GM12878 (cell line): ENCODE data around the gene UBTF. TPM values are rescaled to one million over a fixed set of nuclear protein-coding genes. Genes with fewer than 3 reads are reported as not detected.

Experiments
- ATAC-seq: fragments of 200-7000 bp; cut with Tn5 transposase; 3 replicates; pipeline ENCODE4 v1.9.1; 2020; ENCODE audit warnings: mild to moderate bottlenecking, moderate library complexity
- BruUV-seq: library from RNA; stranded (reverse); fragments of 400-500 nt; replicated peaks from 2 replicates; lab custom pipeline; 2021; lab: Mats Ljungman, UMichigan
- CTCF ChIA-PET: fragments of 300-600 bp; sonication (Branson Sonifier 250); formaldehyde crosslinking; extraction: SDS; loops from one replicate; lab custom pipeline; 2021; ENCODE audit warnings: inconsistent platforms; lab: Yijun Ruan, JAX
- POLR2A ChIA-PET: fragments of 350-600 bp; formaldehyde crosslinking; extraction: SDS; loops from one replicate; lab custom pipeline; 2021; ENCODE audit warnings: inconsistent platforms; lab: Charles Lee
- RAD21 ChIA-PET: fragments of 300-600 bp; sonication (Branson Sonifier 250); formaldehyde crosslinking; loops from one replicate; lab custom pipeline; 2023; ENCODE audit warnings: antibody characterized with exemption; ENCODE audit not compliant: unreplicated experiment; lab: Charles Lee
- SMC1A ChIA-PET: fragments of 300-600 bp; sonication (Branson Sonifier 250); formaldehyde crosslinking; loops from one replicate; lab custom pipeline; 2023; ENCODE audit not compliant: unreplicated experiment, uncharacterized antibody; lab: Charles Lee
- DNase-seq: peaks from one replicate; pipeline ENCODE4 v3.0.0-alpha.2; 2011; ENCODE audit warnings: low read depth, low spot score
- FAIRE-seq: peaks from 3 replicates; lab custom pipeline; 2011; peaks lifted over from hg19 to GRCh38; lab: Jason Lieb, UNC
- H2AFZ ChIP-seq: 2 replicates; pipeline ENCODE4 v1.6.0; 2011; ENCODE audit warnings: low read depth, low read length, control low read depth; ENCODE audit not compliant: control insufficient read depth
- H3K27ac ChIP-seq: 2 replicates; pipeline ENCODE4 v1.5.1; 2011; ENCODE audit warnings: control low read depth; ENCODE audit not compliant: control insufficient read depth, insufficient read depth
- H3K27me3 ChIP-seq, 2 experiments: replicated peaks in 1 of 2; 2 replicates each; pipeline versions ENCODE4 v1.6.0 to v1.6.1; 2011; ENCODE audit warnings: low read length in 1 of 2; ENCODE audit not compliant: control insufficient read depth in 2 of 2, insufficient read depth in 2 of 2
- H3K36me3 ChIP-seq, 2 experiments: 2 replicates each; pipeline ENCODE4 v1.5.1; 2011; ENCODE audit warnings: low read length in 1 of 2; ENCODE audit not compliant: control insufficient read depth in 2 of 2, insufficient read depth in 2 of 2
- H3K4me1 ChIP-seq: 2 replicates; pipeline ENCODE4 v1.6.1; 2011; ENCODE audit warnings: mild to moderate bottlenecking, low read length, moderate library complexity, mixed read lengths; ENCODE audit not compliant: control insufficient read depth, insufficient read depth
- H3K4me2 ChIP-seq: 2 replicates; pipeline ENCODE4 v1.6.0; 2011; ENCODE audit warnings: control low read depth; ENCODE audit not compliant: control insufficient read depth, insufficient read depth
- H3K4me3 ChIP-seq: fragments of 200-600 bp; sonication (generic); 2 replicates; pipeline ENCODE4 v1.5.1; 2016
- H3K79me2 ChIP-seq: 2 replicates; pipeline ENCODE4 v1.6.0; 2011; ENCODE audit warnings: low read length; ENCODE audit not compliant: control insufficient read depth, insufficient read depth
- H3K9ac ChIP-seq: 2 replicates; pipeline ENCODE4 v1.8.0; 2011; ENCODE audit warnings: low read length, control low read depth, mixed read lengths; ENCODE audit not compliant: control insufficient read depth, insufficient read depth
- H3K9me3 ChIP-seq: replicated peaks from 3 replicates; pipeline ENCODE4 v1.5.1; 2011; ENCODE audit warnings: mild to moderate bottlenecking, low read length; ENCODE audit not compliant: control insufficient read depth, insufficient read depth
- H4K20me1 ChIP-seq: 2 replicates; pipeline ENCODE4 v1.6.0; 2011; ENCODE audit not compliant: control insufficient read depth, insufficient read depth
- ATF2 ChIP-seq: IDR thresholded peaks from 2 replicates; pipeline ENCODE4 v1.6.1; 2012; ENCODE audit warnings: low read length, inconsistent platforms
- BCL11A ChIP-seq: IDR thresholded peaks from 2 replicates; pipeline ENCODE4 v1.6.1; 2011; ENCODE audit warnings: low read depth, low read length
- BCL3 ChIP-seq: IDR thresholded peaks from 2 replicates; pipeline ENCODE4 v1.6.1; 2011; ENCODE audit warnings: borderline replicate concordance, low read depth, mild to moderate bottlenecking, moderate library complexity, low read length; ENCODE audit not compliant: insufficient read depth, poor library complexity, severe bottlenecking
- CREM ChIP-seq: IDR thresholded peaks from 2 replicates; pipeline ENCODE4 v1.6.1; 2014; ENCODE audit warnings: antibody characterized with exemption, low read depth
- HDAC6 ChIP-seq: fragments of 200-600 bp; sonication (generic); IDR thresholded peaks from one replicate; pipeline ENCODE4 v1.8.0; 2017; ENCODE audit warnings: antibody characterized with exemption; ENCODE audit not compliant: unreplicated experiment
- KLF5 ChIP-seq: fragments of 450-650 bp; IDR thresholded peaks from 2 replicates; pipeline ENCODE4 v1.6.1; 2014; ENCODE audit warnings: mild to moderate bottlenecking; ENCODE audit not compliant: partially characterized antibody
- MTA3 ChIP-seq: IDR thresholded peaks from 2 replicates; pipeline ENCODE4 v1.6.1; 2012; ENCODE audit warnings: low read length, inconsistent platforms, borderline replicate concordance
- MYB ChIP-seq: fragments of 150-350 bp; IDR thresholded peaks from 2 replicates; pipeline ENCODE4 v1.6.1; 2014; ENCODE audit warnings: mild to moderate bottlenecking, low read depth, low read length, borderline replicate concordance
- NR2F1 ChIP-seq: fragments of 450-650 bp; conservative IDR thresholded peaks from 2 replicates; pipeline ENCODE4 v1.6.1; 2017; ENCODE audit warnings: mild to moderate bottlenecking
- NRF1 ChIP-seq: conservative IDR thresholded peaks from 2 replicates; pipeline ENCODE4 v1.6.1; 2011; ENCODE audit warnings: mild to moderate bottlenecking, low read depth, low read length, improper control_type of control experiment
- PAX8 ChIP-seq: fragments of 450-650 bp; IDR thresholded peaks from 2 replicates; pipeline ENCODE4 v1.6.1; 2017; ENCODE audit warnings: mild to moderate bottlenecking, moderate library complexity
- PBX3 ChIP-seq: IDR thresholded peaks from 2 replicates; pipeline ENCODE4 v1.6.1; 2011; ENCODE audit warnings: mild to moderate bottlenecking, low read depth, low read length, moderate library complexity; ENCODE audit not compliant: insufficient replicate concordance
- POU2F2 ChIP-seq: IDR thresholded peaks from 3 replicates; pipeline ENCODE4 v1.6.1; 2011; ENCODE audit warnings: low read depth, mild to moderate bottlenecking, low read length, borderline replicate concordance
- SMAD5 ChIP-seq: IDR thresholded peaks from 2 replicates; pipeline ENCODE4 v1.6.1; 2016; ENCODE audit warnings: antibody characterized with exemption, low read depth
- STAT1 ChIP-seq: fragments of 450-650 bp; conservative IDR thresholded peaks from 2 replicates; pipeline ENCODE4 v1.6.1; 2014; ENCODE audit warnings: antibody characterized with exemption, mild to moderate bottlenecking
- TCF3 ChIP-seq: IDR thresholded peaks from 2 replicates; pipeline ENCODE4 v1.6.1; 2012; ENCODE audit warnings: low read depth, mild to moderate bottlenecking, low read length, borderline replicate concordance; ENCODE audit not compliant: insufficient read depth
- YBX1 ChIP-seq: fragments of 450-650 bp; IDR thresholded peaks from 2 replicates; pipeline ENCODE4 v1.6.1; 2016; ENCODE audit warnings: antibody characterized with exemption
- ZNF217 ChIP-seq: fragments of 450-650 bp; IDR thresholded peaks from 2 replicates; pipeline ENCODE4 v1.6.1; 2017; ENCODE audit warnings: antibody characterized with exemption, mild to moderate bottlenecking
- WGBS: methylation state at CpG from one replicate; pipeline ENCODE4 v1.1.6; 2016; ENCODE audit warnings: low lambda C conversion rate; ENCODE audit not compliant: insufficient replicate concordance, insufficient coverage; ENCODE audit errors: missing lambda C conversion rate; 5-methylcytosine and 5-hydroxymethylcytosine counted together
- in situ Hi-C: fragments of 300-500 bp; cut with MboI; formaldehyde crosslinking; loops from 9 replicates; pipeline ENCODE4 v1.14.3; 2018; ENCODE audit warnings: mixed read lengths
- intact Hi-C: fragments of 100-400 bp; cut with micrococcal nuclease; formaldehyde crosslinking; loops from one replicate; pipeline ENCODE4 v1.14.2; 2022; ENCODE audit not compliant: unreplicated experiment
- polyA plus RNA-seq, 11 experiments: library from polyadenylated mRNA; depleted of rRNA in 4 of 11; unstranded in 6 of 11; stranded (reverse) in 5 of 11; fragments of >200 nt; fragmentation: Nextera tagmentation in 4 of 11; fragmentation: Illumina TruSeq in 1 of 11; extraction: Ambion mirVana in 4 of 11; extraction: Trizol in 1 of 11; gene quantifications; 1 replicate in 1 of 11; 2 replicates in 10 of 11; pipeline versions ENCODE4 v1.2.1 to v1.2.3, GENCODE V29; 2011 to 2016; ENCODE audit warnings: inconsistent platforms in 2 of 11, missing spikeins in 2 of 11, low read depth in 1 of 11
- total RNA-seq, 4 experiments: library from RNA; depleted of rRNA in 3 of 4; stranded (reverse); fragments of >200 nt in 3 of 4; fragmentation: Illumina TruSeq in 1 of 4; extraction: Trizol in 1 of 4; gene quantifications; 2 replicates each; pipeline versions ENCODE4 v1.2.1 to v1.2.3, GENCODE V29; 2013 to 2021
- TF ChIP-seq, protein P1 (sequence below): IDR thresholded peaks from 2 replicates; pipeline ENCODE4 v1.6.1; 2011; ENCODE audit warnings: low read depth, mild to moderate bottlenecking, low read length, moderate library complexity, borderline replicate concordance; ENCODE audit errors: extremely low read depth
- TF ChIP-seq, protein P2 (sequence below): IDR thresholded peaks from 2 replicates; pipeline ENCODE4 v1.6.1; 2012; ENCODE audit warnings: low read depth, low read length, improper control_type of control experiment

UBTF gene
- total and polyA plus RNA-seq, 10 of the 15 experiments (the other 5 are each of a cell fraction or from before 2014, with no cell fraction given), result 2.2 to 124 (median 79.6) TPM

- TF ChIP-seq BCL3 (no peak), STAT1 (no peak), MYB (no peak), YBX1 (no peak), CREM (no peak), ZNF217 (no peak), TCF3 (no peak), HDAC6 (no peak)
Observed at GRCh38 chr17:44176257-44176656, 43.2 kb downstream of the UBTF start (continued).

- H3K9ac ChIP-seq, result no peak overlapping the region
- SMC1A ChIA-PET, result interaction anchor here (1.3 kb wide), 1 partner anchor 23 kb away, joined by 3 read pairs; no protein-coding TSS in a partner anchor
- WGBS, result 76% methylated on average over 2 of the region's 2 CpGs
- no peak overlapping the region for H2AFZ ChIP-seq
- H3K79me2 ChIP-seq, result no peaks in the 10 kb centered on the region
- RAD21 ChIA-PET, result no interaction called here
- peaks cover 4 to 7% of the 10 kb centered on the region in 2 experiments for H3K36me3 ChIP-seq
- no peak overlapping the region for H3K4me2 ChIP-seq
- no peaks in the 10 kb centered on the region for H3K27me3 ChIP-seq
- no peak overlapping the region for H3K4me3 ChIP-seq
- POLR2A ChIA-PET, result no interaction called here
- no peaks in the 10 kb centered on the region for H3K9me3 ChIP-seq
- in situ Hi-C loops (no loop called here), intact Hi-C loops (no loop called here)
- no peak for ATAC-seq
- no peak for FAIRE-seq
- no peak for DNase-seq
- peaks cover 5% of the 10 kb centered on the region for H3K4me1 ChIP-seq
- CTCF ChIA-PET, result interaction anchor here (0.6 kb wide), 1 partner anchor 21 kb away, joined by 3 read pairs; no protein-coding TSS in a partner anchor
- no TSS peak for BruUV-seq
- no peak overlapping the region for H3K27ac ChIP-seq
- no peaks in the 10 kb centered on the region for H4K20me1 ChIP-seq
- TF ChIP-seq NRF1 (no peak), SMAD5 (no peak), KLF5 (no peak), MYB (no peak), ATF2 (no peak), MTA3 (no peak), TCF3 (no peak), PBX3 (no peak), BCL11A (no peak), POU2F2 (no peak), PAX8 (no peak), NR2F1 (no peak)
- TF ChIP-seq, protein P1, sequence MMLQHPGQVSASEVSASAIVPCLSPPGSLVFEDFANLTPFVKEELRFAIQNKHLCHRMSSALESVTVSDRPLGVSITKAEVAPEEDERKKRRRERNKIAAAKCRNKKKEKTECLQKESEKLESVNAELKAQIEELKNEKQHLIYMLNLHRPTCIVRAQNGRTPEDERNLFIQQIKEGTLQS, result no peak
- TF ChIP-seq, protein P2, sequence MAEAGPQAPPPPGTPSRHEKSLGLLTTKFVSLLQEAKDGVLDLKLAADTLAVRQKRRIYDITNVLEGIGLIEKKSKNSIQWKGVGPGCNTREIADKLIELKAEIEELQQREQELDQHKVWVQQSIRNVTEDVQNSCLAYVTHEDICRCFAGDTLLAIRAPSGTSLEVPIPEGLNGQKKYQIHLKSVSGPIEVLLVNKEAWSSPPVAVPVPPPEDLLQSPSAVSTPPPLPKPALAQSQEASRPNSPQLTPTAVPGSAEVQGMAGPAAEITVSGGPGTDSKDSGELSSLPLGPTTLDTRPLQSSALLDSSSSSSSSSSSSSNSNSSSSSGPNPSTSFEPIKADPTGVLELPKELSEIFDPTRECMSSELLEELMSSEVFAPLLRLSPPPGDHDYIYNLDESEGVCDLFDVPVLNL, result no peak
Observed at GRCh38 chr17:44174427-44174826, 45.0 kb downstream of the UBTF start.
